Uterus (tissue), 2 donors: ENCODE measurements around the gene HS6ST3.

Experiments
- CTCF ChIP-seq, 4 experiments: fragments of 200-600 bp in 2 of 4; fragments of 450-650 bp in 2 of 4; sonication (generic) in 2 of 4; IDR thresholded peaks; one replicate each; pipeline ENCODE4 v1.5.1; 2016 to 2019; ENCODE audit warnings: antibody characterized with exemption in 4 of 4, mild to moderate bottlenecking in 2 of 4, moderate library complexity in 1 of 4
- POLR2A ChIP-seq, 2 donors: fragments of 450-650 bp; IDR thresholded peaks; one replicate each; pipeline ENCODE4 v1.6.1; 2016; ENCODE audit warnings: antibody characterized with exemption in 2 of 2, mild to moderate bottlenecking in 1 of 2, moderate library complexity in 1 of 2

DNA sequence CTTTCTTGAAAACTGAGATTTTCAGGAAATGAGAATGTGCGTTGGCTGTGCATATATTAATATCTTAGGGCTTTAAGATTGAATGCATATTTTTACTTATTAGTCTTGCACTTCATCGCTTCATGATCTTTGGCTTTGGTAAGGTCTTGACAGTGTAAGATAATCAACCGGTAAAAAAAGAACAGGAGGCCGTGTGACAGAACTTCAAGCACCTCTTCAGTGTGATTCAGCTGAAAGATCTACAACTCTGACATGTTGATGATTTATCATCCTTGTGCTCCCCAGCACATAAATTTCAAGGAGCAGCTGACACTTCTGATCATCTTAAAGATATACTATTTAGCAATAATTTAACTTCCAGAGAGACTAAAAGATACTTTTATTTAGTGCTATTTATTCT is 195.1 kb downstream of the HS6ST3 start:
- no peak for TF ChIP-seq CTCF (IDR thresholded peaks at IDR 0.05)
- TF ChIP-seq POLR2A (IDR thresholded peaks at IDR 0.05): no peak
